Right hindlimb (tissue), 1 donor: Measurements from ENCODE around the gene IRF2.
A peak's percentile ranks its signal among the peaks of the same experiment; 100 is the strongest.
"Not testable (repeated sequence)": the region's sequence is repeated elsewhere in the genome, so short reads cannot be mapped to it uniquely, and the experiment has no call there.

Experiments
- DNase-seq: peaks from one replicate; pipeline ENCODE4 v3.0.0-alpha.2; 2018

The IRF2 gene

GRCh38 chr4:184386271-184386781 lies 88.0 kb downstream of the IRF2 start:
- DNase-seq = no peak

DNA sequence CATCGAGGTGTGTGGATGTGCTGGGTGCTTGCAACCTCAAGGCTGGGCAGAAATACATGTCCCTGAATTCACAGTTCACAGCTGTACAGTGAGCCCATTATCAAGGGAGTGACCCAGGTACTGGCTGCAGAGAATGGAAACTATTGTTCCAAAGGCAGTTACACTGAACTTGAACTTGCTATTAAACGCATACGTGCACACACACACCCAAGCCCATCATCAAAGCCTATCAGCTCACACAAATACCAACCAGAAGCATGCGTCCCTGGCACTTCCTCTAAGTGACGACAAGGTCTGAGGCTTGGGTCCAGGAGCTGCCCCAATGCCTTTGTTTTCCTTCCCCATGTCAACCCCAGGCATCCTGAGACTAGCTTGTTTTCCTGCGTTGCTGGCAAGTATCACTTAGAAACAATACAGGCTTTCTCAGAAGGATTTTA lies 88.6 kb downstream of the IRF2 start:
- peak; percentile 59 for DNase-seq

GRCh38 chr4:184384810-184385557 lies 89.4 kb downstream of the IRF2 start:
- DNase-seq = peak; percentile 67

GRCh38 chr4:184384056-184384809 lies 90.1 kb downstream of the IRF2 start:
- peak; percentile 50 for DNase-seq

GRCh38 chr4:184383497-184384055 lies 90.8 kb downstream of the IRF2 start:
- DNase-seq = no peak

DNA sequence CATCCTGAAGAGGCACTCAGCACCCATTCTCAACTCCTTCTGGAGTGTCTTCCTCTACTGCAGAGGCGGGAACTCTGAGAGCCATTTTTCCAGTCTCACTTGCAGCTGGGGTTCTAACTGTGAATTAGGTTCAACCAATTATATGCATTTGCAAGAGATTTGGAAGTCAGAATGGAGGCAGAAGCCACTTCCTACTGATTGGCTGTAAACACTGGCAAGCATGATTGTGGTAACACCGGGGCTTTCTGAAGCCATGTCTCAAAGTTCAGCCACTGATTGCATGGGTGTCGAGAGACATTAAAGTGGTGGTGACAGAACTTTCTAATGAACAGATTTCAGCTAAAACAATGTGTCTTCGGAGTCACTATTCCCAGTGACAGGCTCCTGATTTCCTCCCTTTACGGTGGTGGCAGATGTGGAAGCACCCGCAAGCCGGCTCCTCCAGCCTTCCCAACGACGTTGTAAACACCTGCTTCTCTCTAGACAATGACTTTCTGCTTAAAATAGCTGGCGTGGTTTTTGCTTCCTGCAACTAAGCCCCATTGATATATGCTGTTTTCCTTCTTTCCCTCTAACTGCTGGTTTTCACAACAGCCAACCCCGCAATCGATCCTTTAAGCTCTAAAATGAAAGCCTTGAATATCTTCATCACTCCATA lies 92.0 kb downstream of the IRF2 start:
- DNase-seq = no peak

GRCh38 chr4:184380707-184381106 lies 93.6 kb downstream of the IRF2 start:
- DNase-seq = no peak

GRCh38 chr4:184380214-184380613 lies 94.1 kb downstream of the IRF2 start:
- DNase-seq = not testable (repeated sequence)

DNA sequence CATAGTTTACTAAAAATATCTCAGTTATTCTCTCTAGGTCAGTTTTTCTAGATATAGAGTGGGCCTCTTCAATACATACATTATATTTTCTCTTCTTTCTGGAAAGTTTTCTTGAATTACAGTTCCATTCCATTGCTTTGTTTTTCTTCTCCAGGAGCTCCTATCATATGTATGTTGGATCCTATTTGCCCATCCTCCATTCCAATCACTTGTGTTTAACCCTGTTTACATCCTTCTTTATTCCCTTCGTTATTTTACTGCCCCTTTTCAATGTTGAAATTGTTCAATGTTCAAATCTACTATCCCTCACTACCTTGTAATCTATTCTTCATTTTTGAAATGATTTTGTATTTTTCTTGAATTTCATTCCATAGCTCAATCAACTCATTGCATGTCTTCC lies 97.4 kb downstream of the IRF2 start:
- no peak for DNase-seq

GRCh38 chr4:184376126-184376838 lies 98.1 kb downstream of the IRF2 start:
- no peak for DNase-seq

GRCh38 chr4:184375623-184376022 lies 98.7 kb downstream of the IRF2 start:
- not testable (repeated sequence) for DNase-seq

GRCh38 chr4:184375027-184375426 lies 99.3 kb downstream of the IRF2 start:
- no peak for DNase-seq

DNA sequence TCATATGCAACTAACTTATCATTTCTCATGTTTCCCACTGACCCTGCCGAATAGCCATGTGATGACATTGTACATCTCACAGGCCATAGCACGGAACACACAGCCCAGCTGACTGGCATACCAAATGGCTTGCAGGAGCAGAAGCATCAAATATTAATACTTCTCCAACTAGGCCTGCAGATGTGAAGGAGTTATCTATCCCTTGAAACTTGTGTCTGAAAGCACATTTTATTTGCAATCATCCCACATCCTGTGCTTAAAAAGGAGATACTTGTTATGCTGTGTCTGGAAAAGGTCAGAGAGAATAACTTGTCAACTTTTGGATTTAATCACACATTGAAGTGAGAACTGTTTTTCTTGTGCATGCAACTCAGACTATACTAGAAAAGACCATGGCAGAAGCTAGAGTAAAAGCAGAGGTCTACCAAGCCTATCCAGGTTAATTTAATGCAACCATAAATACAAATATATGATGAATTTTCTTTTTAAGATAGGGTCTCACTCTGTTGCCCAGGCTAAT lies 100.4 kb downstream of the IRF2 start:
- DNase-seq = no peak

GRCh38 chr4:184371390-184371787 lies 103.0 kb downstream of the IRF2 start:
- no peak for DNase-seq

GRCh38 chr4:184370711-184371389 lies 103.5 kb downstream of the IRF2 start:
- DNase-seq = no peak

DNA sequence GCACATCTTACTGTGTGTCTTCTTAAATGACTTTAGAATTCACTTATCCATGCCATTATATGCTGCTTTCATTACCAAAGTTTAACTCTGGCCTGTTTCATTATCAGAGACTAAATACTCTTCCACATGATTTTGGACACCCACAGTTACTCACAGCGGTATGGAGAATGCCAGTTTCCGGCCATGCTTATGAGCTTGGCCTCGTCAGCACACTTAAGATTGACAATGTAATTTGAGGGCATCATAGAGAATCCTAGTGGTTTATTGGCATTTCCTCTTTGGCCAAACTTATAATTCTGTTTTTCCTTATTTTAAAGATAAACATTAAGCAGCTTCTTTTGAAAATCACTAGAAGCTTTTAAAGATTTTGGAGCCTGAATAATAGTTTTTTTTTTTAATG lies 104.5 kb downstream of the IRF2 start:
- DNase-seq = no peak

- no peak for DNase-seq
These were observed 105.6 kb downstream of the IRF2 start for GRCh38 chr4:184368731-184369130.

GRCh38 chr4:184368290-184368689 lies 106.1 kb downstream of the IRF2 start:
- DNase-seq = no peak

DNA sequence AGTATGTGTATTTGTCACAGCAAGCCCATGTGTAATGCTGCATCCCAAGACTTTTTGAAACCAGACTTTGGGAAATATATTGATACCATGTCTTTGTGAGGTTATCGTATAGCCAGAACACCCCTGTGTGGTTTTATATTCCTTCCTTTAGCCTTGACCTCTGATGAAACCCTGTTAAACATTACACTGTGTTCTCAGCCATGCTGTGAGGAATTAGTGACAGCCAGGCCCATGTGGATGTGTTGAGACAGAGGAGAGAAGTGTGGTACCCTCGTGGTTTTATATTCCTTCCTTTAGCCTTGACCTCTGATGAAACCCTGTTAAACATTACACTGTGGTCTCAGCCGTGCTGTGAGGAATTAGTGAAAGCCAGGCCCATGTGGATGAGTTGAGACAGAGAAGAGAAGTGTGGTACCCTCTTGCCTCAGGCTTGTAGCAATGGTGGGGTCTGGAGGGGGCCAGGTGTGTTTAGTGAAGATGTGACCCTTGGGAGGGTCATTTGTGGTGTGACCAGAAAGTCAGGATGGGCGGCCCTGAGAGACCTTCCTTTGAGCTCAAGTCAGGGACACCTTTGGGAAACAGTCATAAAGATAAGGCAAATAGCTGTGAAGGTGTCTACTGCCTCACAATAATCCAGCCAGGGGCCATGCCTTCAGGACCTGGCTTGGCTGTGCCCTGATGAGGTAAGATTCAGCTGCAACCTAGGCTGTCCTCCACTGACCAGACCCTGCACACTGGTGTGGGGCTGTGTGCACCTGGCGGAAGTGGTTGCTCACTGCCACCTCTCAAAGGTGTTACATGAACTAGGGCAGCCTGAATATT lies 110.0 kb downstream of the IRF2 start:
- DNase-seq = no peak

GRCh38 chr4:184363258-184363657 lies 111.1 kb downstream of the IRF2 start:
- DNase-seq = no peak

DNA sequence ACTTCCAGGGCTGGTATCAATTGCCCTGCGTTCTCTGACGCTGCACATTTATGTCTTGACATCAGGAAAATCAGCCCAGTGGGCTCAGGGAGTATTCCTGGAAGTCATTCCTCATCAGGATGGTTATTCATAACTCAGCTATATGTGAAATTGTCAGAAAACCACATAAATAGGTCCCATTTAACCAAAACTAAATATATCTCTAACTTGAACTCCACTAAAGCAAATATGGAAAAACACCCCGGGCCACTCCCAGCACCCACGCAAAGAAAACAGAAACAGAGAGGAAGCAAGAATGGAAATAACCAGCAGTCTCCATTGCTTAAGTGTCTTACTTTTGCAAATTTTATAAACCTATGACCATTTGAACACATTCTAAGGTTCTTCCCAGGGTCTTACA lies 112.0 kb downstream of the IRF2 start:
- no peak for DNase-seq
